NCI-H345 (cell line): Measurements from ENCODE around the gene EYS.
"Not testable (repeated sequence)": the region's sequence is repeated elsewhere in the genome, so short reads cannot be mapped to it uniquely, and the experiment has no call there.

Experiments
- DNase-seq: peaks from one replicate; lab custom pipeline; 2025; lab: John Stamatoyannopoulos, UW

Gene EYS

GRCh38 chr6:63738190-63738589 is 1968.8 kb downstream of the EYS start:
- not testable (repeated sequence) for DNase-seq

GRCh38 chr6:63734923-63735322 is 1972.1 kb downstream of the EYS start:
- no peak for DNase-seq

GRCh38 chr6:63732336-63732735 is 1974.7 kb downstream of the EYS start:
- DNase-seq: no peak

GRCh38 chr6:63731930-63732329 is 1975.1 kb downstream of the EYS start:
- no peak for DNase-seq

- DNase-seq: no peak
These were observed 1976.7 kb downstream of the EYS start for GRCh38 chr6:63730311-63730710.

- no peak for DNase-seq
These were observed 1982.3 kb downstream of the EYS start for GRCh38 chr6:63724721-63725120.

GRCh38 chr6:63721181-63721580 is 1985.8 kb downstream of the EYS start:
- no peak for DNase-seq

GRCh38 chr6:63716169-63716568 is 1990.9 kb downstream of the EYS start:
- DNase-seq: no peak

- DNase-seq: no peak
These were observed 1992.9 kb downstream of the EYS start for GRCh38 chr6:63714091-63714490.

GRCh38 chr6:63713332-63713731 is 1993.7 kb downstream of the EYS start:
- no peak for DNase-seq

GRCh38 chr6:63709148-63709547 is 1997.9 kb downstream of the EYS start:
- no peak for DNase-seq

GRCh38 chr6:63708631-63709030 is 1998.4 kb downstream of the EYS start:
- DNase-seq: no peak

GRCh38 chr6:63706630-63707029 is 2000.4 kb downstream of the EYS start:
- DNase-seq: no peak

- no peak for DNase-seq
These were observed 2001.3 kb downstream of the EYS start for GRCh38 chr6:63705707-63706106.

GRCh38 chr6:63690221-63690620 is 2016.8 kb downstream of the EYS start:
- DNase-seq: no peak

GRCh38 chr6:63689421-63689820 is 2017.6 kb downstream of the EYS start:
- DNase-seq: no peak

GRCh38 chr6:63685446-63686379 is 2021.3 kb downstream of the EYS start:
- no peak for DNase-seq

- no peak for DNase-seq
These were observed 2023.9 kb downstream of the EYS start for GRCh38 chr6:63683071-63683603.

GRCh38 chr6:63677282-63677681 is 2029.7 kb downstream of the EYS start:
- no peak for DNase-seq

GRCh38 chr6:63676412-63677114 is 2030.5 kb downstream of the EYS start:
- no peak for DNase-seq

GRCh38 chr6:63675138-63675537 is 2031.9 kb downstream of the EYS start:
- DNase-seq: no peak

GRCh38 chr6:63674635-63675034 is 2032.4 kb downstream of the EYS start:
- no peak for DNase-seq

GRCh38 chr6:63673692-63674091 is 2033.3 kb downstream of the EYS start:
- no peak for DNase-seq
